ENCODE measurements around the gene GRAMD1C. TPM values are rescaled to one million over a fixed set of nuclear protein-coding genes. Genes with fewer than 3 reads are reported as not detected.

The GRAMD1C gene
- total RNA-seq, 2 experiments from 2014 or later: 1.2 to 2.2 TPM

DNA sequence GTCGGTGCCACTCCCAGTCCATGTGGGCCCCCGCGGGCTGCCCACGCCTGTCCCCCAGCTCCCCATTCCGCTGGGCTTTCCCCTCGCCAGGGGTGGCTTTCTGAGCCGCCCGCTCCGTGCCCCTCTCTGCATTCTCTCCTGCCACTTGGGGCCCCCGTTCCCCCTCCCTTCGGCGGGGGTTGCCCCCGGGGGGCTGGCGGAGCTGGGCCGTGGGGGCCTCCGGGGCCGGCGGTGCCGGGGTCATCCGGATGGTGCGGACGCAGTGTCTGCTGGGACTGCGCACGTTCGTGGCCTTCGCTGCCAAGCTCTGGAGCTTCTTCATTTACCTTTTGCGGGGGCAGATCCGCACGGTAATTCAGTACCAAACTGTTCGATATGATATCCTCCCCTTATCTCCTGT is 46.5 kb downstream of the GRAMD1C start:
- Mint-ChIP-seq H3K27ac (no peak overlapping the region), H3K27me3 (peaks cover 8% of the 10 kb centered on the region), H3K4me1 (no peaks in the 10 kb centered on the region), H3K9me3 (no peaks in the 10 kb centered on the region), H3K36me3 (no peaks in the 10 kb centered on the region), H3K4me3 (no peak overlapping the region)
- POLR2A ChIA-PET: no interaction called here
- DNase-seq: no peak
- ATAC-seq (ENCODE audit: low read depth): no peak

GRCh38 chr3:113890256-113890900 is 51.8 kb downstream of the GRAMD1C start:
- POLR2A ChIA-PET: no interaction called here

GRCh38 chr3:113894927-113895326 is 56.3 kb downstream of the GRAMD1C start:
- Mint-ChIP-seq H3K4me3 (no peak overlapping the region), H3K9me3 (no peaks in the 10 kb centered on the region)
- ATAC-seq (ENCODE audit: low read depth): no peak

More at GRCh38 chr3:113890256-113890900, 51.8 kb downstream of the GRAMD1C start:
- Mint-ChIP-seq H3K9me3 (no peaks in the 10 kb centered on the region), H3K4me1 (no peaks in the 10 kb centered on the region), H3K4me3 (no peak overlapping the region), H3K27ac (no peak overlapping the region), H3K27me3 (peaks cover 4% of the 10 kb centered on the region), H3K36me3 (no peaks in the 10 kb centered on the region)
- ATAC-seq (ENCODE audit: low read depth): no peak
- DNase-seq: no peak

DNA sequence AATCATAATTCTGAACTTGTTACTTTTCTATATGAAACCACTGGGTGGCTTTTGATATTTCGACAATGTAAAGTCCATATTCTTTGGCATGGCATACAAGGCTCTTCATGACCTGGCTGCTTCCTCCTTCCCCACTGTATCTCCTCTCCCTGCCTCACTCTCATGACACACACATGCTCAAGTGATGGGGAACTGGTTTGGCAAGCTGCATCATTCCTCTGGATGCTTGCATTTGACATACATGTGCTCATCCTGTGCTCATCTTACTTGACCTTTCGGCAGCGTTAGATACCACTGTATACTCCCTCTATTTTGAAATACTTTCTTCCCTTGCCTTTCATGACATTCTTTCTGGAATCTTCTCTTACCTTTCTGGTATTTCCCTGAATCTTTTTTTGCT is 57.4 kb downstream of the GRAMD1C start:
- H3K27me3 Mint-ChIP-seq: peaks cover 1% of the 10 kb centered on the region
- no peak overlapping the region for H3K4me3 Mint-ChIP-seq
- no peaks in the 10 kb centered on the region for H3K9me3 Mint-ChIP-seq
- ATAC-seq (ENCODE audit: low read depth) (no peak), DNase-seq (no peak)
- H3K27ac Mint-ChIP-seq: no peak overlapping the region
- no peaks in the 10 kb centered on the region for H3K36me3 Mint-ChIP-seq
- peaks cover 6% of the 10 kb centered on the region for H3K4me1 Mint-ChIP-seq
- POLR2A ChIA-PET: no interaction called here

More at GRCh38 chr3:113894927-113895326, 56.3 kb downstream of the GRAMD1C start:
- no peaks in the 10 kb centered on the region for H3K36me3 Mint-ChIP-seq
- H3K27me3 Mint-ChIP-seq: peaks cover 1% of the 10 kb centered on the region
- H3K4me1 Mint-ChIP-seq: peaks cover 6% of the 10 kb centered on the region
- H3K27ac Mint-ChIP-seq: no peak overlapping the region
- POLR2A ChIA-PET: no interaction called here
- no peak for DNase-seq

DNA sequence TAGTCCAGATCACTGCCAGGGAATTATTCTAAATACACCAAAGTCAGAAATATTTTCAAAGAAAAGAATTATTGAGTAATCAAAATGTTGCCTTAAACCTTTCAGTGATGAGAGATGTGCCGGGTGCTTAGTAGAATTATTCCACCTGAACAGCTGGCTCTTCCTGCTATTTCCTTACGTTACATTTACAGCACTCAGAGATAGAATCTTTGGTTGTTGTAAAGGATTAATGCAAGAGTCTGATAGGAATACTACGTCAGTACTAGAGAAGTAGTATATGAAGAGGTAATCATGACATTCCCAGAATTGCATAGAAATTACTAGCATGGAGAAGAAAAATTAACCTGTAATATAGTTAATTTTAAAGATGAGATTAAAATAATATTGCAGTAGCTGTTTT is 58.3 kb downstream of the GRAMD1C start:
- Mint-ChIP-seq H3K4me3 (no peak overlapping the region), H3K9me3 (no peaks in the 10 kb centered on the region), H3K27ac (no peak overlapping the region), H3K4me1 (peaks cover 6% of the 10 kb centered on the region), H3K27me3 (peaks cover 1% of the 10 kb centered on the region), H3K36me3 (no peaks in the 10 kb centered on the region)
- POLR2A ChIA-PET: no interaction called here
- ATAC-seq (ENCODE audit: low read depth) (no peak), DNase-seq (no peak)

- Mint-ChIP-seq H3K27ac (no peak overlapping the region), H3K27me3 (peaks cover 1% of the 10 kb centered on the region), H3K4me3 (peak overlapping the region; percentile 31), H3K36me3 (no peaks in the 10 kb centered on the region), H3K9me3 (no peaks in the 10 kb centered on the region), H3K4me1 (peaks cover 6% of the 10 kb centered on the region)
- DNase-seq (no peak), ATAC-seq (ENCODE audit: low read depth) (no peak)
- POLR2A ChIA-PET: no interaction called here
Observed at GRCh38 chr3:113897373-113897777, 58.8 kb downstream of the GRAMD1C start.

- Mint-ChIP-seq H3K4me1 (peaks cover 6% of the 10 kb centered on the region), H3K27ac (no peak overlapping the region), H3K36me3 (no peaks in the 10 kb centered on the region), H3K9me3 (no peaks in the 10 kb centered on the region), H3K4me3 (no peak overlapping the region), H3K27me3 (peaks cover 2% of the 10 kb centered on the region)
- ATAC-seq (ENCODE audit: low read depth) (no peak), DNase-seq (no peak)
- POLR2A ChIA-PET: no interaction called here
Observed at GRCh38 chr3:113898892-113899291, 60.3 kb downstream of the GRAMD1C start.

DNA sequence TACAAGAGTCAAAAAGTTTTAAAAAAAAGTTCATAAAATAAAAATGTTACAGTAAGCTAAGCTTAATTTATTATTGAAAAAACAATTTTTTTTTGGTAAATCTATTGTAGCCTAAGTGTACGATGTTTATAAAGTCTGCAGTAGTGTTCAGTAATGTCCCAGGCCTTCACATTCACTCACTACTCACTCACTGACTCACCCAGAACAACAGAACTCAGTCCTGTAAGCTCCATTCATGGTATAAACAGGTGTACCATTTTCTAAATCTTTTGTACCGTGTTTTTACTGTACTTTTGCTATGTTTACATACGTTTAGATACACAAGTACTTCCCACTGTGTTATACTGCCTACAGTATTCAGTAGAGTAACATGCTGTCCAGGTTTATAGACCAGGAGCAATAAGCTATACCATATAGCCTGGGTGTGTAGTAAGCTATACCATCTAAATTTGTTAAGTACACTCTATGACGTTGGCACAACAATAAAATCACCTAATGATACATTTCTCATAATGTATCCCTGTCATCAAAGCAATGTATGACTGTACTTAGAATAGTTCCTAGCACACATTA is 68.1 kb downstream of the GRAMD1C start:
- H3K36me3 Mint-ChIP-seq: no peaks in the 10 kb centered on the region
- no peaks in the 10 kb centered on the region for H3K9me3 Mint-ChIP-seq
- POLR2A ChIA-PET: no interaction called here
- H3K4me1 Mint-ChIP-seq: no peaks in the 10 kb centered on the region
- no peak overlapping the region for H3K27ac Mint-ChIP-seq
- peaks cover 4% of the 10 kb centered on the region for H3K27me3 Mint-ChIP-seq
- DNase-seq (no peak), ATAC-seq (ENCODE audit: low read depth) (no peak)
- H3K4me3 Mint-ChIP-seq: no peak overlapping the region

DNA sequence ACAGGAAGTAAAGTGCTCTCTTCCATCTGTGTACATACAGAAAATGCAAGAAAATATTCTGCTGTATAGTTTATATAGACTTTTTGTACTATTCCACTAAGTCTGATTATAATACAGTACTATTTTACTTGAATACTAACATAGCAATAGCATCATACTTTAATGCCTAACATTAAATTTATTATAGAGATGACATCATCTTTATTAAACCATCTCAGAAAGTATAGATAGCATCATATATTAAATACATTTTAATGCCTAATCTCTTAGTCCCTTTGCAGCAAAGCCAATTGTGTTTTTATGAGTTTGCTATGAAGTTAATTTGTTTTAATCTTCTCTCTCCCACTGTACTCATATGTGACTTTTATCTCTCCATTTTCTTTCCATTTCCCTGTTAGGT is 69.5 kb downstream of the GRAMD1C start:
- ATAC-seq (ENCODE audit: low read depth) (no peak), DNase-seq (no peak)
- Mint-ChIP-seq H3K4me3 (no peak overlapping the region), H3K9me3 (no peaks in the 10 kb centered on the region), H3K27me3 (peaks cover 4% of the 10 kb centered on the region), H3K27ac (no peak overlapping the region), H3K36me3 (no peaks in the 10 kb centered on the region), H3K4me1 (peaks cover 4% of the 10 kb centered on the region)
- POLR2A ChIA-PET: no interaction called here

DNA sequence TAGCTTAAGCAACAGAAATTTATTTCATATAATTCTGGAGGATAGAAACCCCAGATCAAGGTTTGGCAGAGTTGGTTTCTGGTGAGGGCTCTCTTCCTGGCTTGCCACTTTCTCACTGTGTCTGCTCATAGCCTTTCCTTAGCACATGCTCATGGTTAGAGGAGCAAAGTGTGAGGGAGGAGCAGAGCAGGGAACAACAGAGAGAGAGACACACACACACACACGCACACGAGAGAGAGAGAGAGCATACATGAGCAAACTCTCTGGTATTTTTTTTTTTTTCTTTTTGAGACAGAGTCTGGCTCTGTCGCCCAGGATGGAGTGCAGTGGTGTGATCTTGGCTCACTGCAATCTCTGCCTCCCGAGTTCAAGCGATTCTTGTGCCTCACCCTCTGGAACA is 72.4 kb downstream of the GRAMD1C start:
- Mint-ChIP-seq H3K4me1 (peaks cover 4% of the 10 kb centered on the region), H3K9me3 (no peaks in the 10 kb centered on the region), H3K4me3 (no peak overlapping the region), H3K27ac (no peak overlapping the region), H3K27me3 (peaks cover 3% of the 10 kb centered on the region), H3K36me3 (no peaks in the 10 kb centered on the region)
- ATAC-seq (ENCODE audit: low read depth) (no peak), DNase-seq (no peak)
- POLR2A ChIA-PET: interaction anchor here (0.7 kb wide), 1 partner anchor 66 kb away, joined by 4 read pairs; no protein-coding TSS in a partner anchor

DNA sequence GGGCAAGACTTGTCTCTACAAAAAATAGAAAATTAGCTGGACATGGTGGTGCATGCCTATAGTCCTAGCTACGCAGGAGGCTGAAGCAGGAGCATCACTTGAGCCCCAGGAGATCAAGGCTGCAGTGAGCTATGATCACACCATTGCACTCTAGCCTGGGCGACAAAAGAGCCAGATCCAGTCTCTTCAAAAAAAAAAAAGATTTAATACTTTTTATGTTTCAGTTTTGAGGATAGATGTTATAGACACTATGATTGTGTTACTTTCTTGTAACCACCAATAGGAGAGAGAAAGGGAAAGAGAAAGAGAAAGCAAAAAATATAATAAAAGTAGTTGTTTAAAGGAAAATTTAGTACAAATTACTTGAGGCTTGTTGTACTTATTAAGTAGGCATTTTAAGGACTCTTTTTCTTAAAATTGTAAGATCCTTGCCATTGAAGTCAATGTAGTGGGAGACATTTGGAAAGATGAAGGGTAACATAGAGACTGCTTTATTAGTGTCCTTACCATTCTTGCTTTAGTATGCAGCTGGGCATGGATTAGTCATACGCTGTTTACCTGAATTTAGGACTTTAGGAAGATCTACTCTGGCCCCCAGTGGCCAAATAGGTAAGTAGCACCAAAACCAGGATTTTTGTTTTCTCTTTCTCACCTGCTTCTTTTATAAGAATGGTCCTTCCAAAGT is 74.1 kb downstream of the GRAMD1C start:
- Mint-ChIP-seq H3K27me3 (peaks cover 5% of the 10 kb centered on the region), H3K4me3 (peak overlapping the region; percentile 46), H3K4me1 (peaks cover 4% of the 10 kb centered on the region), H3K36me3 (no peaks in the 10 kb centered on the region), H3K9me3 (no peaks in the 10 kb centered on the region), H3K27ac (peak overlapping the region; percentile 46)
- no peak for DNase-seq
- ATAC-seq (ENCODE audit: low read depth): peak; percentile 87
- POLR2A ChIA-PET: interaction anchor here (0.6 to 0.9 kb wide), 2 partner anchors 75 to 143 kb away, joined by 4 to 6 read pairs; partner anchors contain the start of genes CCDC191 and QTRT2

GRCh38 chr3:113914646-113915045 is 76.1 kb downstream of the GRAMD1C start:
- H3K27me3 Mint-ChIP-seq: peaks cover 11% of the 10 kb centered on the region
- peaks cover 4% of the 10 kb centered on the region for H3K4me1 Mint-ChIP-seq
- no peaks in the 10 kb centered on the region for H3K9me3 Mint-ChIP-seq
- ATAC-seq (ENCODE audit: low read depth): no peak
- no peak overlapping the region for H3K4me3 Mint-ChIP-seq
- POLR2A ChIA-PET: interaction anchor here (0.7 kb wide), 1 partner anchor 13 kb away, joined by 3 read pairs; no protein-coding TSS in a partner anchor
- no peaks in the 10 kb centered on the region for H3K36me3 Mint-ChIP-seq
- no peak for DNase-seq
- H3K27ac Mint-ChIP-seq: no peak overlapping the region

- Mint-ChIP-seq H3K4me3 (no peak overlapping the region), H3K27ac (no peak overlapping the region), H3K9me3 (peaks cover 16% of the 10 kb centered on the region), H3K4me1 (peaks cover 4% of the 10 kb centered on the region), H3K36me3 (peaks cover 9% of the 10 kb centered on the region), H3K27me3 (peaks cover 17% of the 10 kb centered on the region)
- no peak for DNase-seq
- POLR2A ChIA-PET: interaction anchor here (1.1 kb wide), 1 partner anchor 12 kb away, joined by 3 read pairs; no protein-coding TSS in a partner anchor
- peak; percentile 52 for ATAC-seq (ENCODE audit: low read depth)
Observed at GRCh38 chr3:113927556-113927955, 89.0 kb downstream of the GRAMD1C start.

- Mint-ChIP-seq H3K27ac (no peak overlapping the region), H3K36me3 (no peaks in the 10 kb centered on the region), H3K4me3 (peak overlapping the region; percentile 82), H3K4me1 (peaks cover 9% of the 10 kb centered on the region), H3K27me3 (peaks cover 57% of the 10 kb centered on the region), H3K9me3 (no peaks in the 10 kb centered on the region)
- POLR2A ChIA-PET: no interaction called here
- ATAC-seq (ENCODE audit: low read depth): no peak
- no peak for DNase-seq
Observed at GRCh38 chr3:113946831-113947230, 108.2 kb downstream of the GRAMD1C start.

Measured in activated naive CD8-positive, alpha-beta T cell treated with anti-CD3 and anti-CD28 coated beads, Interleukin-2, amount 10 ng/mL, durations not matched to agents 7 days and 5 days (primary cell).